Measurements from ENCODE around the gene IFITM2. TPM values are rescaled to one million over a fixed set of nuclear protein-coding genes. Genes with fewer than 3 reads are reported as not detected.
A peak's percentile ranks its signal among the peaks of the same experiment; 100 is the strongest.

IFITM2 gene
- total and polyA plus RNA-seq, 2 experiments from 2014 or later = 59.2 to 504 TPM

DNA sequence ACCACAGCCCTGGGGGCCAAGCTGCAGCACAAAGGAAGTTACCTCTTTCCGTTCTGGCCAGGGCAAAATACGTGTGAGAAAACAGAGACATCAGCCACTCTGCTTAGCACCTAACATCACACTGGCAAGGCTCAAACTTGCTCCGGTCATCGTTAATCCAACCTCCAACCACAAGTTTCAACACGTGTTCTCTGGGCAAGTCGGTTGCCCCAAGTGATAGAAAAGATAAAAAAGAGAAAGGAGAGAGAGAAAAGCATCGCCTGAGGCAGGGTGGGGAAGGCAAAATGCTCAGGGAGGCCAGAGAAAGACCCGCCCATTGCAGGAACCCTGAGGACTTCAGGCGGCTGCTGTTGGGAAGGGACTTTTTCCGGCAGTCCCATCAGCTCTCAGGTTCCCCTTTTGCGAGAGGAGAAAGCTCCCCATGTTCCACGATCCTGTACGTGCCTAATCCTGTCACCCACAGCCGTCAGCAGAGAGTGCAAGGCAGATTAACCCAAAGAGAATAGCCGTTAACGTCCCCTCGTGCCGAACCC lies 43.2 kb downstream of the IFITM2 start:
- H3K4me2 ChIP-seq = peak overlapping the region; percentile 9
- H3K36me3 ChIP-seq (replicated peaks; ENCODE audit: insufficient read depth, low read depth) = no peaks in the 10 kb centered on the region
- H3K4me3 ChIP-seq = no peak overlapping the region
- H4K20me1 ChIP-seq (ENCODE audit: insufficient read depth, poor library complexity, severe bottlenecking) = no peaks in the 10 kb centered on the region
- no peak for DNase-seq (ENCODE audit: low spot score)
- H2AFZ ChIP-seq = peak overlapping the region; percentile 7
- H3K27ac ChIP-seq = peak overlapping the region; percentile 86
- no peaks in the 10 kb centered on the region for H3K9me3 ChIP-seq (ENCODE audit: low read depth)
- H3K79me2 ChIP-seq = no peaks in the 10 kb centered on the region
- no peaks in the 10 kb centered on the region for H3K9me2 ChIP-seq (replicated peaks; ENCODE audit: insufficient read depth)
- TF ChIP-seq, protein P1, sequence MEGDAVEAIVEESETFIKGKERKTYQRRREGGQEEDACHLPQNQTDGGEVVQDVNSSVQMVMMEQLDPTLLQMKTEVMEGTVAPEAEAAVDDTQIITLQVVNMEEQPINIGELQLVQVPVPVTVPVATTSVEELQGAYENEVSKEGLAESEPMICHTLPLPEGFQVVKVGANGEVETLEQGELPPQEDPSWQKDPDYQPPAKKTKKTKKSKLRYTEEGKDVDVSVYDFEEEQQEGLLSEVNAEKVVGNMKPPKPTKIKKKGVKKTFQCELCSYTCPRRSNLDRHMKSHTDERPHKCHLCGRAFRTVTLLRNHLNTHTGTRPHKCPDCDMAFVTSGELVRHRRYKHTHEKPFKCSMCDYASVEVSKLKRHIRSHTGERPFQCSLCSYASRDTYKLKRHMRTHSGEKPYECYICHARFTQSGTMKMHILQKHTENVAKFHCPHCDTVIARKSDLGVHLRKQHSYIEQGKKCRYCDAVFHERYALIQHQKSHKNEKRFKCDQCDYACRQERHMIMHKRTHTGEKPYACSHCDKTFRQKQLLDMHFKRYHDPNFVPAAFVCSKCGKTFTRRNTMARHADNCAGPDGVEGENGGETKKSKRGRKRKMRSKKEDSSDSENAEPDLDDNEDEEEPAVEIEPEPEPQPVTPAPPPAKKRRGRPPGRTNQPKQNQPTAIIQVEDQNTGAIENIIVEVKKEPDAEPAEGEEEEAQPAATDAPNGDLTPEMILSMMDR (IDR thresholded peaks at IDR 0.05; ENCODE audit: poor library complexity) = no peak
- TF ChIP-seq EZH2phosphoT487 (IDR thresholded peaks at IDR 0.05; ENCODE audit: low read depth, severe bottlenecking, unreplicated experiment) (no peak), EZH2 (IDR thresholded peaks at IDR 0.05; ENCODE audit: borderline replicate concordance) (no peak)
- H3K27me3 ChIP-seq = no peaks in the 10 kb centered on the region
- WGBS (ENCODE audit: low lambda C conversion rate, missing lambda C conversion rate) = 40% methylated on average over 18 of the region's 18 CpGs
- peaks cover 42% of the 10 kb centered on the region for H3K4me1 ChIP-seq (ENCODE audit: insufficient read depth)

DNA sequence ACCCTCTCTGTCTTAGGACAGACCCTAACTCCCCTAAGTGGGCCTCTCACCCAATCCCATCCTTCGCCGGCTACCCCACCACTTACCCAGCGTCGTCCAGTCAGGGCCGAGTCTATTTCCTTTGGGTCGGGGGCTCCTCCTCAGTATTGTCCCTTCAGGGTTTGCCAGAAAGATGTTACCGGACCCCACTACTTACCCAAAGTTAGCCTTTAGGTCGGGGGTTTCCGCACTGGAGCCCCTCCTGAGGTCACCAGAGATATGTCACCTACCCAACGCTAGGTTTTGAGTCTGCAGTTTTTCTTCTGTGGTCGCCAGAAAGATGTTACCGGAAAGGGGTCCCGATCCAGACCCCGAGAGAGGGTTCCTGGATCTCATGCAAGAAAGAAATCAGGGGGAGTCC lies 43.8 kb downstream of the IFITM2 start:
- no peaks in the 10 kb centered on the region for H3K36me3 ChIP-seq (replicated peaks; ENCODE audit: insufficient read depth, low read depth)
- peaks cover 42% of the 10 kb centered on the region for H3K4me1 ChIP-seq (ENCODE audit: insufficient read depth)
- no peak for DNase-seq (ENCODE audit: low spot score)
- TF ChIP-seq, protein P1 (IDR thresholded peaks at IDR 0.05; ENCODE audit: poor library complexity) = no peak
- TF ChIP-seq EZH2 (IDR thresholded peaks at IDR 0.05; ENCODE audit: borderline replicate concordance) (no peak), EZH2phosphoT487 (IDR thresholded peaks at IDR 0.05; ENCODE audit: low read depth, severe bottlenecking, unreplicated experiment) (no peak)
- no peaks in the 10 kb centered on the region for H3K79me2 ChIP-seq
- peak overlapping the region; percentile 86 for H3K27ac ChIP-seq
- H3K27me3 ChIP-seq = no peaks in the 10 kb centered on the region
- no peaks in the 10 kb centered on the region for H3K9me2 ChIP-seq (replicated peaks; ENCODE audit: insufficient read depth)
- H3K4me2 ChIP-seq = no peak overlapping the region
- H3K9me3 ChIP-seq (ENCODE audit: low read depth) = no peaks in the 10 kb centered on the region
- WGBS (ENCODE audit: low lambda C conversion rate, missing lambda C conversion rate) = 98% methylated on average over 14 of the region's 14 CpGs
- no peak overlapping the region for H3K4me3 ChIP-seq
- no peak overlapping the region for H2AFZ ChIP-seq
- no peaks in the 10 kb centered on the region for H4K20me1 ChIP-seq (ENCODE audit: insufficient read depth, poor library complexity, severe bottlenecking)

DNA sequence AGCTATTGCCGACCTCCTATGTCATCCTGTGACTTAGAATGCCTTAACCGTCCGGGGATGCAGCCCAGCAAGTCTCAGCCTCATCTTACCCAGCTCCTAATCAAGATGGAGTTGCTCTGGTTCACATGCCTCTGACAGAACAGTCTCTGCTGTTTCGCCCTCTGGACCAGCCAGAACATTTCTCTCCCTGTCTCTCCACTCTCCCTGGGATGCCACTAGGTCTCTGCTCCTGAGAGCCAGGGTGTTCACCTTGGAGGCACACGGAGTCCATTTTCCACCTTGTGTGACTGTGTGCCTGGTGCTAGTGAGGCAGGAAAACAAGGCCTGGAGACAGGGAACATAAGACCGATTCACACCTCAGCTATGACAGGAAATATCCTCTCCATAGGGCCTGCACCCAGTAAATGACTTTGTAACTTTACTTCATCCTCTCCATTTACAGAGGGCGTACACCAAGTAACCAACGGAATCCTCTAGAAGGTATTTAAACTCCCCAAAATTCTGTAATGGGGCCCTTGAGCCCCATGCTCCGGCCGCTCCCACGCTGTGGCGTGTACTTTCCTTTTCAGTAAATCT lies 44.9 kb downstream of the IFITM2 start:
- no peak for DNase-seq (ENCODE audit: low spot score)
- H3K27me3 ChIP-seq = no peaks in the 10 kb centered on the region
- H4K20me1 ChIP-seq (ENCODE audit: insufficient read depth, poor library complexity, severe bottlenecking) = no peaks in the 10 kb centered on the region
- H3K9me3 ChIP-seq (ENCODE audit: low read depth) = no peaks in the 10 kb centered on the region
- 97% methylated on average over 12 of the region's 12 CpGs for WGBS (ENCODE audit: low lambda C conversion rate, missing lambda C conversion rate)
- H3K4me3 ChIP-seq = no peak overlapping the region
- no peaks in the 10 kb centered on the region for H3K9me2 ChIP-seq (replicated peaks; ENCODE audit: insufficient read depth)
- H3K4me1 ChIP-seq (ENCODE audit: insufficient read depth) = peaks cover 42% of the 10 kb centered on the region
- H3K4me2 ChIP-seq = no peak overlapping the region
- peak overlapping the region; percentile 100 for H3K27ac ChIP-seq
- TF ChIP-seq, protein P1 (IDR thresholded peaks at IDR 0.05; ENCODE audit: poor library complexity) = no peak
- no peak for TF ChIP-seq EZH2phosphoT487 (IDR thresholded peaks at IDR 0.05; ENCODE audit: low read depth, severe bottlenecking, unreplicated experiment)
- TF ChIP-seq EZH2 (IDR thresholded peaks at IDR 0.05; ENCODE audit: borderline replicate concordance) = no peak
- no peaks in the 10 kb centered on the region for H3K36me3 ChIP-seq (replicated peaks; ENCODE audit: insufficient read depth, low read depth)
- H2AFZ ChIP-seq = peak overlapping the region; percentile 27
- no peaks in the 10 kb centered on the region for H3K79me2 ChIP-seq

All from hepatocyte (in vitro differentiated cells).